Prostate gland (tissue), 2 donors: ENCODE data around the gene VAMP5. TPM values are rescaled to one million over a fixed set of nuclear protein-coding genes. Genes with fewer than 3 reads are reported as not detected.
"Not testable (repeated sequence)": the region's sequence is repeated elsewhere in the genome, so short reads cannot be mapped to it uniquely, and the experiment has no call there.

ENCODE experiments used
- DNase-seq: peaks from one replicate; pipeline ENCODE4 v3.0.0-alpha.2; 2019; ENCODE audit warnings: low spot score
- H3K27ac ChIP-seq, 2 donors: fragments of 200-600 bp; sonication (generic); 2 replicates each; pipeline ENCODE4 v1.5.1; 2017 to 2019
- H3K27me3 ChIP-seq: fragments of 200-600 bp; sonication (generic); replicated peaks from 2 replicates; pipeline ENCODE4 v1.5.1; 2019; ENCODE audit not compliant: insufficient read depth
- H3K36me3 ChIP-seq, 2 donors: fragments of 200-600 bp; sonication (generic); 1 replicate in 1 of 2; 2 replicates in 1 of 2; pipeline versions ENCODE4 v1.5.1 to v1.8.1; 2017 to 2019
- H3K4me1 ChIP-seq: fragments of 200-600 bp; sonication (generic); replicated peaks from 2 replicates; pipeline ENCODE4 v1.5.1; 2019
- H3K4me3 ChIP-seq, 2 donors: fragments of 200-600 bp; sonication (generic); 2 replicates each; pipeline ENCODE4 v1.5.1; 2017 to 2019
- H3K9me3 ChIP-seq: fragments of 200-600 bp; sonication (generic); 2 replicates; pipeline ENCODE4 v1.5.1; 2017
- POLR2A ChIP-seq: fragments of 450-650 bp; IDR thresholded peaks from one replicate; pipeline ENCODE4 v1.6.1; 2016; ENCODE audit warnings: antibody characterized with exemption, mild to moderate bottlenecking
- POLR2AphosphoS5 ChIP-seq: sonication (generic); formaldehyde crosslinking; IDR thresholded peaks from one replicate; pipeline ENCODE4 v1.6.1; 2017; ENCODE audit warnings: antibody characterized with exemption
- WGBS: methylation state at CpG from one replicate; pipeline ENCODE4 v1.1.5; 2018; 5-methylcytosine and 5-hydroxymethylcytosine counted together
- intact Hi-C: fragments of 100-400 bp; cut with DNase I; formaldehyde crosslinking; loops from one replicate; pipeline ENCODE4 v1.14.2; 2022
- total RNA-seq, 2 donors: library from RNA; depleted of rRNA; stranded (reverse); fragments of >200 nt; gene quantifications; one replicate each; pipeline ENCODE4 v1.1.0, GENCODE V29; 2016
- TF ChIP-seq, protein P1 (sequence below), 4 experiments: fragments of 200-600 bp in 2 of 4; fragments of 450-650 bp in 2 of 4; sonication (generic) in 2 of 4; IDR thresholded peaks; 1 replicate in 3 of 4; 2 replicates in 1 of 4; pipeline ENCODE4 v1.5.1; 2016 to 2019; ENCODE audit warnings: antibody characterized with exemption in 4 of 4, mild to moderate bottlenecking in 2 of 4, moderate library complexity in 2 of 4

The VAMP5 gene
- total RNA-seq, 2 donors from 2014 or later = 8.4 to 27.0 TPM

GRCh38 chr2:85602476-85603234, 18.4 kb downstream of the VAMP5 start, which contains the start of gene TMEM150A:
TMEM150A (minus strand) TSS chr2:85602698; CDS start chr2:85601948, 750 bp downstream.
- under 1% methylated on average over 68 of the region's 73 CpGs for WGBS
- Histone ChIP-seq H3K4me1 (peaks cover 15% of the 10 kb centered on the region), H3K27me3 (no peaks in the 10 kb centered on the region), H3K4me3 (peak within 1 kb of the TSS; percentile 74 to 81), H3K36me3 (no peaks in the 10 kb centered on the region), H3K27ac (peak within 1 kb of the TSS; percentile 87 to 90), H3K9me3 (no peaks in the 10 kb centered on the region)
- peak; percentile 93 for DNase-seq
- intact Hi-C loops = no loop called here
- TF ChIP-seq POLR2A (peak; percentile 79), POLR2AphosphoS5 (peak; percentile 63)
- TF ChIP-seq, protein P1, sequence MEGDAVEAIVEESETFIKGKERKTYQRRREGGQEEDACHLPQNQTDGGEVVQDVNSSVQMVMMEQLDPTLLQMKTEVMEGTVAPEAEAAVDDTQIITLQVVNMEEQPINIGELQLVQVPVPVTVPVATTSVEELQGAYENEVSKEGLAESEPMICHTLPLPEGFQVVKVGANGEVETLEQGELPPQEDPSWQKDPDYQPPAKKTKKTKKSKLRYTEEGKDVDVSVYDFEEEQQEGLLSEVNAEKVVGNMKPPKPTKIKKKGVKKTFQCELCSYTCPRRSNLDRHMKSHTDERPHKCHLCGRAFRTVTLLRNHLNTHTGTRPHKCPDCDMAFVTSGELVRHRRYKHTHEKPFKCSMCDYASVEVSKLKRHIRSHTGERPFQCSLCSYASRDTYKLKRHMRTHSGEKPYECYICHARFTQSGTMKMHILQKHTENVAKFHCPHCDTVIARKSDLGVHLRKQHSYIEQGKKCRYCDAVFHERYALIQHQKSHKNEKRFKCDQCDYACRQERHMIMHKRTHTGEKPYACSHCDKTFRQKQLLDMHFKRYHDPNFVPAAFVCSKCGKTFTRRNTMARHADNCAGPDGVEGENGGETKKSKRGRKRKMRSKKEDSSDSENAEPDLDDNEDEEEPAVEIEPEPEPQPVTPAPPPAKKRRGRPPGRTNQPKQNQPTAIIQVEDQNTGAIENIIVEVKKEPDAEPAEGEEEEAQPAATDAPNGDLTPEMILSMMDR (IDR thresholded peaks at IDR 0.05) = peak in 3 of 4 experiments; percentile 24 to 62 (median 59)

DNA sequence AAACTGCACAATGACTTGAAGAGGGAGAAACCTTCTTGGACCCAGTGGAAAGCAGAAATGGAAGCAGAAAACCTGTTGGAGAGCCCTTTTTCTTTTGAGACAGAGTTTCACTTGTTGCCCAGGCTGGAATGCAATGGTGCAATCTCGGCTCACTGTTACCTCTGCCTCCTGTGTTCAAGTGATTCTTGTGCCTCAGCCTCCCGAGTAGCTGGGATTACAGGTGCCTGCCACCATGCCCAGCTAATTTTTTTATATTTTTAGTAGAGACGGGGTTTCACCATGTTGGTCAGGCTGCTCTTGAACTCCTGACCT, 19.9 kb downstream of the VAMP5 start:
- DNase-seq, H3K36me3 ChIP-seq, intact Hi-C loops, H3K27me3 ChIP-seq, H3K9me3 ChIP-seq: not testable (repeated sequence)
- Histone ChIP-seq H3K4me3 (peak overlapping the region in 1 of 2 donors; percentile 81), H3K4me1 (peaks cover 21% of the 10 kb centered on the region), H3K27ac (peak overlapping the region; percentile 63 to 90)
- 70% methylated on average over 3 of the region's 3 CpGs for WGBS

DNA sequence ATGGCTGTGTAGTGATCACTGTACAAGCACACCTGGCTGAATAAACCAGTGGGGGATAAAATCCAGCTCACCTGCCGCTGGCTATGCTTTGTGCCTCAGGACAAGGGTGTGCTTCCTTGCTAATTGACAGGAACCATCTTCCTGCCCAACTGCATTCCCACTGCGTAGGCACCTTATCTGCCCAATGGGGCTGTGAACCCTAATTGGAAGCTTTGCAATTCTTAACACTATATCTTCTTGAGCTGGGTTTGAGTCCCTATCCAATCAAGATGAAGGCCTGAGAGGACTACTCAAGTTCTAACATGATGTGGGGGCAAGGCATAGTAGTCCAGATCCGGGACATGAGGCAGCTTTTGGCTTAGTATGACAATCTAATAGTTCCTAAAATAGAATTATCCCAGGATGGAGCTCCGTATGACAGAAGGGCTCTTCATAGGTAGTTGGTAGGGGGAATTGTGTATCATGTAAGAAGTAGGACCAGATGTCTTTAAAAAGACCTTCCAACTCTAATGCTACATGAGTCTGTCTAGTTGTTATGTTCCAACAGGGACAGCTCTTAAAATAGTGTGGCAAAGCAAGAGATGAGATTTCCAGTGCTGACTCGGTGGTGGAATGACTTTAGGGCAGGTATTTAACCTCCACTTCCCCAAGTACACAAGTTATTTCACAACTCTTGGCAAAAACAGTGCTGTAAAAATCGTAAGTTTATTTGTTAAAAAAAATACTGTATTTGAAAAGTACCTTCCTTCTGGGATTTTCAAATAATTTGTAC, 20.5 kb downstream of the VAMP5 start:
- TF ChIP-seq POLR2AphosphoS5 = peak; percentile 55
- TF ChIP-seq, protein P1 (IDR thresholded peaks at IDR 0.05) = no peak
- DNase-seq = no peak
- no peaks in the 10 kb centered on the region for H3K9me3 ChIP-seq
- no peaks in the 10 kb centered on the region for H3K27me3 ChIP-seq
- WGBS = 25% methylated on average over 6 of the region's 6 CpGs
- intact Hi-C loops = loop anchor here (5.0 kb wide), 1 partner anchor 187 kb away; the partner anchor contains the start of gene SH2D6
- peaks cover 0 to 4% of the 10 kb centered on the region in 2 donors for H3K36me3 ChIP-seq
- H3K27ac ChIP-seq = peak overlapping the region; percentile 63 to 90
- H3K4me3 ChIP-seq = no peak overlapping the region
- peaks cover 23% of the 10 kb centered on the region for H3K4me1 ChIP-seq

GRCh38 chr2:85605406-85606115, 21.3 kb downstream of the VAMP5 start:
- H3K4me3 ChIP-seq = no peak overlapping the region
- intact Hi-C loops = loop anchor here (5.0 kb wide), 1 partner anchor 188 kb away; the partner anchor contains the start of gene SH2D6
- no peak for DNase-seq
- peaks cover 23% of the 10 kb centered on the region for H3K4me1 ChIP-seq
- TF ChIP-seq, protein P1 (IDR thresholded peaks at IDR 0.05) = no peak
- no peak for TF ChIP-seq POLR2AphosphoS5
- TF ChIP-seq POLR2A = no peak
- 22% methylated on average over 4 of the region's 4 CpGs for WGBS
- no peaks in the 10 kb centered on the region for H3K9me3 ChIP-seq
- peaks cover 0 to 4% of the 10 kb centered on the region in 2 donors for H3K36me3 ChIP-seq
- H3K27me3 ChIP-seq = no peaks in the 10 kb centered on the region
- H3K27ac ChIP-seq = peak overlapping the region; percentile 38 to 90

DNA sequence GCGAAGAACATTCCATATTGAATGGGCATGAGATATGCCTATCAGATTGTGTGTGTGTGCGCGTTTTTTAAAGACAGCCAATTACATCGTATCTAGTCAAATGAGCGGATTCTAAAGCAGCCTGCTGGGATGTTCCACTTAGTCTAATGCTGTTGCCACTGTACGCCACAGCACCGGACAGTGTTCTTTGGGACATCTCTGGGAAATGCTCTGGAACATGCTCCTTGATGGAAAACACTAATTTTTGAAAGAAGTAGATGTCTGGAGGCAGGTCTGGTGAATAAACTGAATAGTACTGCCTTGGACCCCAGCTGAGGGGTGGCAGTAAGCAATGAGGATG, 21.9 kb downstream of the VAMP5 start:
- intact Hi-C loops = loop anchor here (5.0 kb wide), 1 partner anchor 189 kb away; the partner anchor contains the start of gene SH2D6
- Histone ChIP-seq H3K9me3 (no peaks in the 10 kb centered on the region), H3K4me1 (peaks cover 23% of the 10 kb centered on the region), H3K27ac (peak overlapping the region; percentile 38 to 90), H3K36me3 (peaks cover 0 to 4% of the 10 kb centered on the region in 2 donors), H3K4me3 (no peak overlapping the region), H3K27me3 (no peaks in the 10 kb centered on the region)
- no peak for DNase-seq
- WGBS = 41% methylated on average over 7 of the region's 7 CpGs
- TF ChIP-seq, protein P1 (IDR thresholded peaks at IDR 0.05) = no peak
- TF ChIP-seq POLR2A = no peak
- TF ChIP-seq POLR2AphosphoS5 = no peak
